Measurements from ENCODE around the gene CNOT2.

GRCh38 chr12:70398002-70398401 lies 154.8 kb downstream of the CNOT2 start:
- TF ChIP-seq, protein P1, sequence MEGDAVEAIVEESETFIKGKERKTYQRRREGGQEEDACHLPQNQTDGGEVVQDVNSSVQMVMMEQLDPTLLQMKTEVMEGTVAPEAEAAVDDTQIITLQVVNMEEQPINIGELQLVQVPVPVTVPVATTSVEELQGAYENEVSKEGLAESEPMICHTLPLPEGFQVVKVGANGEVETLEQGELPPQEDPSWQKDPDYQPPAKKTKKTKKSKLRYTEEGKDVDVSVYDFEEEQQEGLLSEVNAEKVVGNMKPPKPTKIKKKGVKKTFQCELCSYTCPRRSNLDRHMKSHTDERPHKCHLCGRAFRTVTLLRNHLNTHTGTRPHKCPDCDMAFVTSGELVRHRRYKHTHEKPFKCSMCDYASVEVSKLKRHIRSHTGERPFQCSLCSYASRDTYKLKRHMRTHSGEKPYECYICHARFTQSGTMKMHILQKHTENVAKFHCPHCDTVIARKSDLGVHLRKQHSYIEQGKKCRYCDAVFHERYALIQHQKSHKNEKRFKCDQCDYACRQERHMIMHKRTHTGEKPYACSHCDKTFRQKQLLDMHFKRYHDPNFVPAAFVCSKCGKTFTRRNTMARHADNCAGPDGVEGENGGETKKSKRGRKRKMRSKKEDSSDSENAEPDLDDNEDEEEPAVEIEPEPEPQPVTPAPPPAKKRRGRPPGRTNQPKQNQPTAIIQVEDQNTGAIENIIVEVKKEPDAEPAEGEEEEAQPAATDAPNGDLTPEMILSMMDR (IDR thresholded peaks at IDR 0.05; ENCODE audit: extremely low read depth in 1 of 2, insufficient read depth in 1 of 2, low read depth in 1 of 2, low read length in 2 of 2), result no peak
- TF ChIP-seq POLR2A (IDR thresholded peaks at IDR 0.05; ENCODE audit: low read depth, low read length) (no peak), POLR2AphosphoS5 (IDR thresholded peaks at IDR 0.05; ENCODE audit: insufficient read depth, low read depth, low read length) (no peak), EZH2 (IDR thresholded peaks at IDR 0.05; ENCODE audit: borderline replicate concordance, low read depth, low read length, severe bottlenecking) (no peak), MYC (IDR thresholded peaks at IDR 0.05; ENCODE audit: low read depth, low read length) (no peak), JUN (IDR thresholded peaks at IDR 0.05; ENCODE audit: borderline replicate concordance, insufficient read depth, insufficient read length, low read depth) (no peak), FOS (IDR thresholded peaks at IDR 0.05; ENCODE audit: borderline replicate concordance, insufficient read depth, low read length) (no peak)
- TF ChIP-seq, protein P2, sequence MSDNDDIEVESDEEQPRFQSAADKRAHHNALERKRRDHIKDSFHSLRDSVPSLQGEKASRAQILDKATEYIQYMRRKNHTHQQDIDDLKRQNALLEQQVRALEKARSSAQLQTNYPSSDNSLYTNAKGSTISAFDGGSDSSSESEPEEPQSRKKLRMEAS (IDR thresholded peaks at IDR 0.05; ENCODE audit: insufficient read depth, insufficient read length), result no peak

All from endothelial cell of umbilical vein (primary cell).